ENCODE measurements around the gene PSMC5. TPM values are rescaled to one million over a fixed set of nuclear protein-coding genes. Genes with fewer than 3 reads are reported as not detected.

Gene PSMC5
- total RNA-seq, 1 experiment from 2014 or later = 183 TPM

GRCh38 chr17:63824362-63824761 lies 2.9 kb upstream of the PSMC5 start:
- Mint-ChIP-seq H3K27me3 (ENCODE audit: low read depth) (no peaks in the 10 kb centered on the region; the same call in 1 of the 2 replicates), H3K4me3 (peak overlapping the region in 1 of 2 experiments; percentile 36; a peak in 1 of 5 replicates), H3K36me3 (ENCODE audit: insufficient read depth in 1 of 3, low read depth in 3 of 3) (peaks cover 57 to 96% (median 76%) of the 10 kb centered on the region in 3 experiments), H3K4me1 (peaks cover 12 to 16% of the 10 kb centered on the region in 2 experiments), H3K27ac (peak overlapping the region in 2 of 3 experiments; percentile 41 to 90; a peak in 2 of 7 replicates), H3K9me3 (no peaks in the 10 kb centered on the region; a peak in 1 of 5 replicates)
- Histone ChIP-seq H2AK5ac (ENCODE audit: insufficient read length, low read length) (no peak overlapping the region), H4K20me1 (ENCODE audit: control insufficient read depth, insufficient read depth, insufficient read length) (no peaks in the 10 kb centered on the region), H3K14ac (ENCODE audit: insufficient read depth, low read length) (no peak overlapping the region), H3K27me3 (ENCODE audit: insufficient read depth, low read length) (no peaks in the 10 kb centered on the region), H2BK20ac (ENCODE audit: low read depth, low read length, poor library complexity, severe bottlenecking) (no peak overlapping the region), H2AFZ (ENCODE audit: low read length) (no peak overlapping the region), H3K23ac (ENCODE audit: insufficient read length, low read depth, low read length) (no peak overlapping the region), H3K4me2 (ENCODE audit: insufficient read depth, insufficient read length, low read length) (no peak overlapping the region), H4K91ac (ENCODE audit: insufficient read length, low read depth, low read length) (no peak overlapping the region), H4K8ac (replicated peaks; ENCODE audit: insufficient read length, low read depth, low read length) (no peak overlapping the region), H3K9ac (ENCODE audit: extremely low read depth, insufficient read length, low read length) (no peak overlapping the region), H3K27ac (ENCODE audit: insufficient read length, low read depth, low read length) (no peak overlapping the region), H3K23me2 (ENCODE audit: insufficient read length, low read depth, low read length, poor library complexity, severe bottlenecking) (peaks cover 6% of the 10 kb centered on the region), H3K56ac (ENCODE audit: insufficient read length, low read depth, low read length) (no peak overlapping the region), H2BK12ac (ENCODE audit: insufficient read length, low read depth, low read length) (no peak overlapping the region), H3K79me1 (ENCODE audit: insufficient read depth, low read depth, low read length, poor library complexity, severe bottlenecking) (peaks cover 3% of the 10 kb centered on the region), H3K9me3 (ENCODE audit: control insufficient read depth, low read depth, low read length) (no peaks in the 10 kb centered on the region), H4K5ac (ENCODE audit: insufficient read length, low read depth, low read length) (no peak overlapping the region), H2BK5ac (ENCODE audit: insufficient read length, low read length) (no peak overlapping the region), H3T11ph (ENCODE audit: low read length) (no peak overlapping the region), H2BK15ac (ENCODE audit: low read depth, low read length) (no peak overlapping the region), H3K4ac (ENCODE audit: low read depth, low read length) (no peak overlapping the region), H3K4me1 (ENCODE audit: insufficient read depth, low read length) (no peaks in the 10 kb centered on the region), H3K18ac (ENCODE audit: insufficient read length, low read depth, low read length) (no peak overlapping the region), H2BK120ac (ENCODE audit: low read depth, low read length, poor library complexity, severe bottlenecking) (no peak overlapping the region), H3K79me2 (ENCODE audit: insufficient read depth, low read length) (peaks cover 8% of the 10 kb centered on the region; the same call in 1 of the 2 replicates)
- no peak for DNase-seq
- TF ChIP-seq CTCF (conservative IDR thresholded peaks at IDR 0.05) = no peak
- no CpG with 5 or more reads among the region's 9 CpGs for WGBS (ENCODE audit: extremely low coverage, insufficient read length, low lambda C conversion rate)

All from H9 (cell line).